ENCODE measurements around the gene ZSWIM4. TPM values are rescaled to one million over a fixed set of nuclear protein-coding genes. Genes with fewer than 3 reads are reported as not detected.
"Not testable (repeated sequence)": the region's sequence is repeated elsewhere in the genome, so short reads cannot be mapped to it uniquely, and the experiment has no call there.

The ZSWIM4 gene
- total RNA-seq = 12.1 and 13.2 TPM in 2 replicates

GRCh38 chr19:13794757-13795589 is at the start of gene ZSWIM4:
ZSWIM4 (plus strand) TSS chr19:13795443; CDS start chr19:13795649, 206 bp downstream.
- H3K4me3 ChIP-seq (ENCODE audit: low read depth, low read length) = peak within 1 kb of the TSS; percentile 83
- TF ChIP-seq CTCF (IDR thresholded peaks at IDR 0.05; ENCODE audit: insufficient read depth, low read depth, low read length) = no peak
- peak; percentile 100 for DNase-seq (ENCODE audit: low read depth)

- TF ChIP-seq CTCF (IDR thresholded peaks at IDR 0.05; ENCODE audit: insufficient read depth, low read depth, low read length) = no peak
- DNase-seq (ENCODE audit: low read depth) = no peak
- H3K4me3 ChIP-seq (ENCODE audit: low read depth, low read length) = peak overlapping the region; percentile 44
Measured at GRCh38 chr19:13747098-13747453, 48.2 kb upstream of the ZSWIM4 start.

- peak; percentile 74 for DNase-seq (ENCODE audit: low read depth)
- TF ChIP-seq CTCF (IDR thresholded peaks at IDR 0.05; ENCODE audit: insufficient read depth, low read depth, low read length) = no peak
- peak overlapping the region; percentile 92 for H3K4me3 ChIP-seq (ENCODE audit: low read depth, low read length)
Measured at GRCh38 chr19:13748169-13748828, 46.9 kb upstream of the ZSWIM4 start.

- no peak for TF ChIP-seq CTCF (IDR thresholded peaks at IDR 0.05; ENCODE audit: insufficient read depth, low read depth, low read length)
- DNase-seq (ENCODE audit: low read depth) = no peak
- no peak overlapping the region for H3K4me3 ChIP-seq (ENCODE audit: low read depth, low read length)
Measured at GRCh38 chr19:13751436-13751835, 43.8 kb upstream of the ZSWIM4 start.

GRCh38 chr19:13753622-13754021 is 41.6 kb upstream of the ZSWIM4 start:
- DNase-seq (ENCODE audit: low read depth); H3K4me3 ChIP-seq (ENCODE audit: low read depth, low read length): not testable (repeated sequence)

- DNase-seq (ENCODE audit: low read depth) = no peak
- TF ChIP-seq CTCF (IDR thresholded peaks at IDR 0.05; ENCODE audit: insufficient read depth, low read depth, low read length) = no peak
- no peak overlapping the region for H3K4me3 ChIP-seq (ENCODE audit: low read depth, low read length)
Measured at GRCh38 chr19:13756210-13756609, 39.0 kb upstream of the ZSWIM4 start.
